HepG2 (cell line): ENCODE results near the gene SPACA4. TPM values are rescaled to one million over a fixed set of nuclear protein-coding genes. Genes with fewer than 3 reads are reported as not detected.

Source experiments
- DMAP1 ChIP-seq: IDR thresholded peaks from 2 replicates; pipeline ENCODE4 v1.6.1; 2016
- FOXC1 ChIP-seq: sonication (generic); formaldehyde crosslinking; IDR thresholded peaks from 2 replicates; pipeline ENCODE4 v1.8.0; 2022; ENCODE audit warnings: mild to moderate bottlenecking, missing genetic modification reagents, borderline replicate concordance
- HMG20B ChIP-seq: conservative IDR thresholded peaks from 2 replicates; pipeline ENCODE4 v1.6.1; 2016; ENCODE audit warnings: missing genetic modification reagents, missing compliant biosample characterization
- IKZF4 ChIP-seq: sonication (generic); formaldehyde crosslinking; IDR thresholded peaks from 2 replicates; pipeline ENCODE4 v1.5.1; 2020; ENCODE audit warnings: borderline replicate concordance, mild to moderate bottlenecking, low read depth, missing genetic modification reagents; ENCODE audit errors: not compliant biosample characterization
- KMT2A ChIP-seq: sonication (generic); formaldehyde crosslinking; IDR thresholded peaks from 2 replicates; pipeline ENCODE4 v1.4.0; 2020; ENCODE audit warnings: missing genetic modification reagents
- MEF2D ChIP-seq: sonication (generic); formaldehyde crosslinking; IDR thresholded peaks from 2 replicates; pipeline ENCODE4 v1.5.1; 2020; ENCODE audit warnings: mild to moderate bottlenecking, missing genetic modification reagents
- NFE2L1 ChIP-seq: sonication (generic); formaldehyde crosslinking; IDR thresholded peaks from 2 replicates; pipeline ENCODE4 v1.4.0; 2020; ENCODE audit warnings: missing genetic modification reagents, mild to moderate bottlenecking, borderline replicate concordance
- NPAS2 ChIP-seq: sonication (generic); formaldehyde crosslinking; IDR thresholded peaks from 2 replicates; pipeline ENCODE4 v1.8.0; 2022; ENCODE audit warnings: mild to moderate bottlenecking, missing genetic modification reagents, borderline replicate concordance
- RFX5 ChIP-seq: IDR thresholded peaks from 2 replicates; pipeline ENCODE4 v1.6.1; 2011; ENCODE audit warnings: low read depth, low read length, improper control_type of control experiment
- SP4 ChIP-seq: sonication (generic); formaldehyde crosslinking; IDR thresholded peaks from 2 replicates; pipeline ENCODE4 v1.8.1; 2023; ENCODE audit warnings: mild to moderate bottlenecking, missing genetic modification reagents
- TCF12 ChIP-seq, 2 experiments: fragments of 450-650 bp in 1 of 2; sonication (generic) in 1 of 2; formaldehyde crosslinking in 1 of 2; IDR thresholded peaks; 2 replicates each; pipeline versions ENCODE4 v1.6.1 to v1.8.0; 2017 to 2022; ENCODE audit warnings: antibody characterized with exemption in 1 of 2, mild to moderate bottlenecking in 1 of 2, missing genetic modification reagents in 1 of 2, moderate library complexity in 1 of 2
- XBP1 ChIP-seq: sonication (generic); formaldehyde crosslinking; IDR thresholded peaks from 2 replicates; pipeline ENCODE4 v1.5.0; 2020; ENCODE audit warnings: missing genetic modification reagents
- ZFP36L2 ChIP-seq: sonication (generic); formaldehyde crosslinking; IDR thresholded peaks from 2 replicates; pipeline ENCODE4 v1.4.0; 2020; ENCODE audit warnings: missing genetic modification reagents
- ZFY ChIP-seq: sonication (generic); formaldehyde crosslinking; IDR thresholded peaks from 2 replicates; pipeline ENCODE4 v1.4.0; 2020; ENCODE audit warnings: missing genetic modification reagents
- ZNF552 ChIP-seq: sonication (generic); formaldehyde crosslinking; IDR thresholded peaks from 2 replicates; pipeline ENCODE4 v1.9.0; 2022; ENCODE audit warnings: missing genetic modification reagents, mild to moderate bottlenecking, borderline replicate concordance
- ZNF570 ChIP-seq: sonication (generic); formaldehyde crosslinking; IDR thresholded peaks from 2 replicates; pipeline ENCODE4 v1.4.0; 2020; ENCODE audit warnings: mild to moderate bottlenecking, missing genetic modification reagents, borderline replicate concordance
- ZNF629 ChIP-seq: sonication (generic); formaldehyde crosslinking; conservative IDR thresholded peaks from 2 replicates; pipeline ENCODE4 v1.5.0; 2020; ENCODE audit warnings: missing genetic modification reagents
- polyA plus RNA-seq, 8 experiments: library from polyadenylated mRNA; depleted of rRNA in 3 of 8; stranded (reverse) in 7 of 8; unstranded in 1 of 8; fragments of >200 nt; fragmentation: Illumina TruSeq in 4 of 8; extraction: Trizol in 4 of 8; gene quantifications; 2 replicates each; pipeline versions ENCODE4 v1.2.1 to v1.2.3, GENCODE V29; 2011 to 2016; ENCODE audit warnings: low read depth in 4 of 8, missing spikeins in 1 of 8, mixed read lengths in 1 of 8; ENCODE audit not compliant: insufficient read depth in 1 of 8
- total RNA-seq, 5 experiments: library from RNA; depleted of rRNA; stranded (reverse); fragments of >200 nt; fragmentation: Illumina TruSeq; extraction: Trizol; gene quantifications; 2 replicates each; pipeline ENCODE4 v1.2.3, GENCODE V29; 2016; ENCODE audit warnings: low read depth in 1 of 5
- TF ChIP-seq, protein P1 (sequence below): sonication (generic); formaldehyde crosslinking; IDR thresholded peaks from 2 replicates; pipeline ENCODE4 v1.5.0; 2020; ENCODE audit warnings: mild to moderate bottlenecking, missing genetic modification reagents
- TF ChIP-seq, protein P2 (sequence below): IDR thresholded peaks from 2 replicates; pipeline ENCODE4 v1.6.1; 2018; ENCODE audit warnings: missing genetic modification reagents
- TF ChIP-seq, protein P3 (sequence below): sonication (generic); formaldehyde crosslinking; IDR thresholded peaks from 2 replicates; pipeline ENCODE4 v1.8.0; 2022; ENCODE audit warnings: missing genetic modification reagents, mild to moderate bottlenecking, inconsistent platforms, borderline replicate concordance
- TF ChIP-seq, protein P4 (sequence below): sonication (generic); formaldehyde crosslinking; IDR thresholded peaks from 2 replicates; pipeline ENCODE4 v1.9.0; 2021; ENCODE audit warnings: missing genetic modification reagents, borderline replicate concordance
- TF ChIP-seq, protein P5 (sequence below): sonication (generic); formaldehyde crosslinking; IDR thresholded peaks from 2 replicates; pipeline ENCODE4 v1.8.0; 2023; ENCODE audit warnings: mild to moderate bottlenecking, missing genetic modification reagents

The SPACA4 gene
- total and polyA plus RNA-seq, 2 of the 13 experiments (the other 11 are each of a cell fraction or from before 2014, with no cell fraction given), result not detected

DNA sequence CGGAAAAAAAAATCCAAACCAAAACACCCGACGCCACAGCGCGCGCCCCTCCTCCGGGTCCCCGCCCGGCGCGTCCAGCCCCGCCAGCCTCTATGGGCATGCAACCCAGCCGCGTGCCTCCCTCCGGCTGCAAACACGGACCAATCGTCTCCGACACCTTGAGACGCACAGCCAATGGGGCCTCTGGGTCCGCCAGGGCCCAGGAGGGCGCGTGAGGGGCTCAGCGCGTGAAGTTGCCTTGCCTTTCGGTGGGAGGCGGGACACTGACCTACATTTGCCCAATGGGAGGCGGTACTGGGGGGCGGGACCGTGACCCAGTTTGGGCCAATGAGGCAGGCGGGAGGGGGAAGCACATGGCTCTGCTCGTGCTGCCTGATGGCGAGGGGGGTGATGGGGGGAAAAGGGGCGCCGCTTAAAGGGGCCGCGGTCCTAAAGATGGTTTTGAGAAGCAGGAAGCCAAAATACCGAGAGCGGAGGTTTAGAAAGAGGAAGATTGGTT is 31.0 kb downstream of the SPACA4 start (continued):
- TF ChIP-seq, protein P1, sequence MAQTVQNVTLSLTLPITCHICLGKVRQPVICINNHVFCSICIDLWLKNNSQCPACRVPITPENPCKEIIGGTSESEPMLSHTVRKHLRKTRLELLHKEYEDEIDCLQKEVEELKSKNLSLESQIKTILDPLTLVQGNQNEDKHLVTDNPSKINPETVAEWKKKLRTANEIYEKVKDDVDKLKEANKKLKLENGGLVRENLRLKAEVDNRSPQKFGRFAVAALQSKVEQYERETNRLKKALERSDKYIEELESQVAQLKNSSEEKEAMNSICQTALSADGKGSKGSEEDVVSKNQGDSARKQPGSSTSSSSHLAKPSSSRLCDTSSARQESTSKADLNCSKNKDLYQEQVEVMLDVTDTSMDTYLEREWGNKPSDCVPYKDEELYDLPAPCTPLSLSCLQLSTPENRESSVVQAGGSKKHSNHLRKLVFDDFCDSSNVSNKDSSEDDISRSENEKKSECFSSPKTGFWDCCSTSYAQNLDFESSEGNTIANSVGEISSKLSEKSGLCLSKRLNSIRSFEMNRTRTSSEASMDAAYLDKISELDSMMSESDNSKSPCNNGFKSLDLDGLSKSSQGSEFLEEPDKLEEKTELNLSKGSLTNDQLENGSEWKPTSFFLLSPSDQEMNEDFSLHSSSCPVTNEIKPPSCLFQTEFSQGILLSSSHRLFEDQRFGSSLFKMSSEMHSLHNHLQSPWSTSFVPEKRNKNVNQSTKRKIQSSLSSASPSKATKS (CRISPR knock-in tag), result no peak
- TF ChIP-seq SP4 (CRISPR knock-in tag) (peak; percentile 93), RFX5 (no peak; the same call in 1 of the 2 replicates), ZNF570 (CRISPR knock-in tag) (peak; percentile 80; the same call in 1 of the 2 replicates), ZFY (no peak; the same call in 1 of the 2 replicates), FOXC1 (CRISPR knock-in tag) (no peak; the same call in 1 of the 2 replicates), NFE2L1 (peak; percentile 74; the same call in 1 of the 2 replicates), ZNF629 (peak; percentile 25; the same call in 1 of the 2 replicates), IKZF4 (CRISPR knock-in tag) (no peak), KMT2A (CRISPR knock-in tag) (no peak), MEF2D (CRISPR knock-in tag) (peak; percentile 80), ZNF552 (CRISPR knock-in tag) (no peak), XBP1 (no peak), NPAS2 (CRISPR knock-in tag) (peak; percentile 98), ZFP36L2 (CRISPR knock-in tag) (no peak), HMG20B (CRISPR knock-in tag) (0 out of 2 replicates have a peak, but pooled peaks have one; percentile 41), DMAP1 (CRISPR knock-in tag) (no peak), TCF12 (IDR thresholded peaks at IDR 0.05) (no peak), TCF12 (CRISPR knock-in tag; IDR thresholded peaks at IDR 0.05) (0 out of 2 replicates have a peak, but pooled peaks have one; percentile 20)
- TF ChIP-seq, protein P2, sequence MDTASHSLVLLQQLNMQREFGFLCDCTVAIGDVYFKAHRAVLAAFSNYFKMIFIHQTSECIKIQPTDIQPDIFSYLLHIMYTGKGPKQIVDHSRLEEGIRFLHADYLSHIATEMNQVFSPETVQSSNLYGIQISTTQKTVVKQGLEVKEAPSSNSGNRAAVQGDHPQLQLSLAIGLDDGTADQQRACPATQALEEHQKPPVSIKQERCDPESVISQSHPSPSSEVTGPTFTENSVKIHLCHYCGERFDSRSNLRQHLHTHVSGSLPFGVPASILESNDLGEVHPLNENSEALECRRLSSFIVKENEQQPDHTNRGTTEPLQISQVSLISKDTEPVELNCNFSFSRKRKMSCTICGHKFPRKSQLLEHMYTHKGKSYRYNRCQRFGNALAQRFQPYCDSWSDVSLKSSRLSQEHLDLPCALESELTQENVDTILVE, result 0 out of 2 replicates have a peak, but pooled peaks have one; percentile 46
- TF ChIP-seq, protein P3, sequence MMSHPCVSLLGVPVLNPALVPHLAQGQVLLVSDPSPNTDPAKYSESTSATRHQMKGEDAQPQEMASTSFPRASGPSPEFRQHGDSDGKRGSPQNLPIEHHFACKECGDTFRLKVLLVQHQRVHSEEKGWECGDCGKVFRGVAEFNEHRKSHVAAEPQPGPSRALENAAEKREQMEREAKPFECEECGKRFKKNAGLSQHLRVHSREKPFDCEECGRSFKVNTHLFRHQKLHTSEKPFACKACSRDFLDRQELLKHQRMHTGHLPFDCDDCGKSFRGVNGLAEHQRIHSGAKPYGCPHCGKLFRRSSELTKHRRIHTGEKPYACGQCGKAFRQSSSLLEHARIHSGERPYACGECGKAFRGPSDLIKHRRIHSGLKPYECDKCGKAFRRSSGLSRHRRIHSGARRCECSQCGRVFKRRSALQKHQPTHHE (CRISPR knock-in tag), result no peak
- TF ChIP-seq, protein P4, sequence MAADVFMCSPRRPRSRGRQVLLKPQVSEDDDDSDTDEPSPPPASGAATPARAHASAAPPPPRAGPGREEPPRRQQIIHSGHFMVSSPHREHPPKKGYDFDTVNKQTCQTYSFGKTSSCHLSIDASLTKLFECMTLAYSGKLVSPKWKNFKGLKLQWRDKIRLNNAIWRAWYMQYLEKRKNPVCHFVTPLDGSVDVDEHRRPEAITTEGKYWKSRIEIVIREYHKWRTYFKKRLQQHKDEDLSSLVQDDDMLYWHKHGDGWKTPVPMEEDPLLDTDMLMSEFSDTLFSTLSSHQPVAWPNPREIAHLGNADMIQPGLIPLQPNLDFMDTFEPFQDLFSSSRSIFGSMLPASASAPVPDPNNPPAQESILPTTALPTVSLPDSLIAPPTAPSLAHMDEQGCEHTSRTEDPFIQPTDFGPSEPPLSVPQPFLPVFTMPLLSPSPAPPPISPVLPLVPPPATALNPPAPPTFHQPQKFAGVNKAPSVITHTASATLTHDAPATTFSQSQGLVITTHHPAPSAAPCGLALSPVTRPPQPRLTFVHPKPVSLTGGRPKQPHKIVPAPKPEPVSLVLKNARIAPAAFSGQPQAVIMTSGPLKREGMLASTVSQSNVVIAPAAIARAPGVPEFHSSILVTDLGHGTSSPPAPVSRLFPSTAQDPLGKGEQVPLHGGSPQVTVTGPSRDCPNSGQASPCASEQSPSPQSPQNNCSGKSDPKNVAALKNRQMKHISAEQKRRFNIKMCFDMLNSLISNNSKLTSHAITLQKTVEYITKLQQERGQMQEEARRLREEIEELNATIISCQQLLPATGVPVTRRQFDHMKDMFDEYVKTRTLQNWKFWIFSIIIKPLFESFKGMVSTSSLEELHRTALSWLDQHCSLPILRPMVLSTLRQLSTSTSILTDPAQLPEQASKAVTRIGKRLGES, result no peak
- TF ChIP-seq, protein P5, sequence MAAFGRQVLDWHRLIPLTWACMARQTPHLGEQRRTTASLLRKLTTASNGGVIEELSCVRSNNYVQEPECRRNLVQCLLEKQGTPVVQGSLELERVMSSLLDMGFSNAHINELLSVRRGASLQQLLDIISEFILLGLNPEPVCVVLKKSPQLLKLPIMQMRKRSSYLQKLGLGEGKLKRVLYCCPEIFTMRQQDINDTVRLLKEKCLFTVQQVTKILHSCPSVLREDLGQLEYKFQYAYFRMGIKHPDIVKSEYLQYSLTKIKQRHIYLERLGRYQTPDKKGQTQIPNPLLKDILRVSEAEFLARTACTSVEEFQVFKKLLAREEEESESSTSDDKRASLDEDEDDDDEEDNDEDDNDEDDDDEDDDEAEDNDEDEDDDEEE, result no peak
